ENCODE results near the gene TAF10. TPM values are rescaled to one million over a fixed set of nuclear protein-coding genes. Genes with fewer than 3 reads are reported as not detected.

Gene TAF10
- total RNA-seq, 1 experiment from 2014 or later = 387 TPM

DNA sequence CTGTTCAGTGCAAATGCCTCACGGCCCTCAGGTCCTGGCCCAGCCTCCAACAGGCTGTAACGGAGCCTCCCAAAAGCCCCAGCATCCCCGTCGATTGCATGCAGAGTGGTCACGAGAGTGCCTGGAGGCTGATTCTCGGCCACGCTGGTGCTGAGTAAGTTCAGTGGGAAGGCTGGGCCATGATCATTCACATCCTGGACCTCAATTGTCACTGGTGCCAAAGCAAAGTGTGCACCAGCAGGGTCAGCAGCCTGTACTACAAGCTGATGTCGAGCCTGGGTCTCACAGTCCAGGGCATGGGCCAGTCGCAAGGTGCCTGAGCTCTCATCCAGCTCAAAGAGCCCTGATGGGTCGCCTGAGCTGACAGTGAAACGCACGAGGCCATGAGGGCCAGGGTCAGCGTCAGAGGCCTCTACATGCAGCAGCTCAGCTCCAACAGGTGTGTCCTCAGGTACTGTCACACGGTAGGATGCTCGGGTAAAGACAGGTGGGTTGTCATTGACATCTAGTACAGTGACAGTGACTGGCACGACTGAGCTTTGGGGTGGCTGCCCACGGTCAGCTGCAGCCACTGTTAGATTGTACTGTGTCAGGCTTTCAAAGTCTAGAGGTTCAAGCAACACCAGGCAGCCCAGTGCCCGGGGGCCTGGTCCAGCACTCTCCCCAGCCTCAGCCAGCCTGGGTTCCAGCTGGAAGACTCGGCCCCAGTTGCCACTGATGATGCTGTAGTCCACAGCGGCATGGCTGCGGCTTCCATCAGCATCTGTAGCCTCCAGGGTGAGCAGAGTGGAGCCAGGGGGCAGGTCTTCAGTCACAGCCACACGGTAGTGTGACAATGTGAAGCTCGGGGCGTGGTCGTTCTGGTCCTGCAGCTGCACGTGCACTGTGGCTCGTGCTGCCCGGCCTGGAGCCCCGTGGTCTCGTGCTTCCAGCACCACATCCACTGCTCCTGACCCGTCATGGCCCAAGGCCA, 11.7 kb upstream of the TAF10 start:
- H3K27me3 ChIP-seq (ENCODE audit: control insufficient read depth, insufficient read depth, low read length) = no peaks in the 10 kb centered on the region; the same call in 1 of the 2 replicates
- H3K27ac ChIP-seq (ENCODE audit: low read length) = no peak overlapping the region
- in situ Hi-C loops (cut with HindIII; ENCODE audit: low pct_unique_long_range_greater_than_20kb, low sequenced_read_pairs) = no loop called here
- H3K4me1 ChIP-seq (ENCODE audit: control insufficient read depth, insufficient read depth, low read length) = peaks cover 3% of the 10 kb centered on the region
- H3K9me3 ChIP-seq (ENCODE audit: control insufficient read depth, insufficient read depth, low read depth, low read length) = no peaks in the 10 kb centered on the region
- H3K4me3 ChIP-seq (ENCODE audit: low read depth in 2 of 2, low read length in 2 of 2) = no peak overlapping the region
- no peak for ATAC-seq
- BruUV-seq (replicated peaks) = no TSS peak
- intact Hi-C loops (cut with micrococcal nuclease; ENCODE audit: unreplicated experiment) = no loop called here
- TF ChIP-seq TCF7L2 (IDR thresholded peaks at IDR 0.05; ENCODE audit: low read depth, low read length) (no peak), CTCF (IDR thresholded peaks at IDR 0.05) (no peak), POLR2AphosphoS5 (IDR thresholded peaks at IDR 0.05; ENCODE audit: low read depth, low read length) (no peak), SIN3A (IDR thresholded peaks at IDR 0.05; ENCODE audit: borderline replicate concordance, insufficient read depth, low read depth, low read length) (no peak)
- TF ChIP-seq, protein P1, sequence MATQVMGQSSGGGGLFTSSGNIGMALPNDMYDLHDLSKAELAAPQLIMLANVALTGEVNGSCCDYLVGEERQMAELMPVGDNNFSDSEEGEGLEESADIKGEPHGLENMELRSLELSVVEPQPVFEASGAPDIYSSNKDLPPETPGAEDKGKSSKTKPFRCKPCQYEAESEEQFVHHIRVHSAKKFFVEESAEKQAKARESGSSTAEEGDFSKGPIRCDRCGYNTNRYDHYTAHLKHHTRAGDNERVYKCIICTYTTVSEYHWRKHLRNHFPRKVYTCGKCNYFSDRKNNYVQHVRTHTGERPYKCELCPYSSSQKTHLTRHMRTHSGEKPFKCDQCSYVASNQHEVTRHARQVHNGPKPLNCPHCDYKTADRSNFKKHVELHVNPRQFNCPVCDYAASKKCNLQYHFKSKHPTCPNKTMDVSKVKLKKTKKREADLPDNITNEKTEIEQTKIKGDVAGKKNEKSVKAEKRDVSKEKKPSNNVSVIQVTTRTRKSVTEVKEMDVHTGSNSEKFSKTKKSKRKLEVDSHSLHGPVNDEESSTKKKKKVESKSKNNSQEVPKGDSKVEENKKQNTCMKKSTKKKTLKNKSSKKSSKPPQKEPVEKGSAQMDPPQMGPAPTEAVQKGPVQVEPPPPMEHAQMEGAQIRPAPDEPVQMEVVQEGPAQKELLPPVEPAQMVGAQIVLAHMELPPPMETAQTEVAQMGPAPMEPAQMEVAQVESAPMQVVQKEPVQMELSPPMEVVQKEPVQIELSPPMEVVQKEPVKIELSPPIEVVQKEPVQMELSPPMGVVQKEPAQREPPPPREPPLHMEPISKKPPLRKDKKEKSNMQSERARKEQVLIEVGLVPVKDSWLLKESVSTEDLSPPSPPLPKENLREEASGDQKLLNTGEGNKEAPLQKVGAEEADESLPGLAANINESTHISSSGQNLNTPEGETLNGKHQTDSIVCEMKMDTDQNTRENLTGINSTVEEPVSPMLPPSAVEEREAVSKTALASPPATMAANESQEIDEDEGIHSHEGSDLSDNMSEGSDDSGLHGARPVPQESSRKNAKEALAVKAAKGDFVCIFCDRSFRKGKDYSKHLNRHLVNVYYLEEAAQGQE (IDR thresholded peaks at IDR 0.05; ENCODE audit: insufficient read depth in 1 of 2, low read depth in 2 of 2, low read length in 1 of 2) = no peak
- H3K36me3 ChIP-seq (ENCODE audit: control insufficient read depth, insufficient read depth, low read length) = no peaks in the 10 kb centered on the region
- ChIA-PET CTCF (no interaction called here), POLR2A (no interaction called here)
- no peak for DNase-seq (ENCODE audit: low read depth, low spot score)

- H3K36me3 ChIP-seq (ENCODE audit: control insufficient read depth, insufficient read depth, low read length) = no peaks in the 10 kb centered on the region
- H3K9me3 ChIP-seq (ENCODE audit: control insufficient read depth, insufficient read depth, low read depth, low read length) = no peaks in the 10 kb centered on the region
- H3K27me3 ChIP-seq (ENCODE audit: control insufficient read depth, insufficient read depth, low read length) = no peaks in the 10 kb centered on the region
- no TSS peak for BruUV-seq (replicated peaks)
- POLR2A ChIA-PET = no interaction called here
- H3K4me1 ChIP-seq (ENCODE audit: control insufficient read depth, insufficient read depth, low read length) = peaks cover 12% of the 10 kb centered on the region
- DNase-seq (ENCODE audit: low read depth, low spot score) (no peak), ATAC-seq (no peak)
- H3K27ac ChIP-seq (ENCODE audit: low read length) = no peak overlapping the region
- in situ Hi-C loops (cut with HindIII; ENCODE audit: low pct_unique_long_range_greater_than_20kb, low sequenced_read_pairs) (no loop called here), intact Hi-C loops (cut with micrococcal nuclease; ENCODE audit: unreplicated experiment) (no loop called here)
- no peak overlapping the region for H3K4me3 ChIP-seq (ENCODE audit: low read depth in 2 of 2, low read length in 2 of 2)
- CTCF ChIA-PET = no interaction called here
- TF ChIP-seq, protein P1 (IDR thresholded peaks at IDR 0.05; ENCODE audit: insufficient read depth in 1 of 2, low read depth in 2 of 2, low read length in 1 of 2) = no peak
- no peak for TF ChIP-seq POLR2AphosphoS5 (IDR thresholded peaks at IDR 0.05; ENCODE audit: low read depth, low read length)
- TF ChIP-seq TCF7L2 (IDR thresholded peaks at IDR 0.05; ENCODE audit: low read depth, low read length) = no peak
- TF ChIP-seq CTCF (IDR thresholded peaks at IDR 0.05) = no peak
- no peak for TF ChIP-seq SIN3A (IDR thresholded peaks at IDR 0.05; ENCODE audit: borderline replicate concordance, insufficient read depth, low read depth, low read length)
These were observed 10.5 kb upstream of the TAF10 start for GRCh38 chr11:6622261-6623171.
